GM12873 (cell line): ENCODE measurements around the gene IPO13.
A peak's percentile ranks its signal among the peaks of the same experiment; 100 is the strongest.

Source experiments
- TF ChIP-seq, protein P1 (sequence below): IDR thresholded peaks from 2 replicates; pipeline ENCODE4 v1.5.1; 2012; ENCODE audit warnings: low read depth, mild to moderate bottlenecking, moderate library complexity, low read length, control low read depth; ENCODE audit not compliant: insufficient read depth; ENCODE audit errors: missing control alignments

The IPO13 gene

DNA sequence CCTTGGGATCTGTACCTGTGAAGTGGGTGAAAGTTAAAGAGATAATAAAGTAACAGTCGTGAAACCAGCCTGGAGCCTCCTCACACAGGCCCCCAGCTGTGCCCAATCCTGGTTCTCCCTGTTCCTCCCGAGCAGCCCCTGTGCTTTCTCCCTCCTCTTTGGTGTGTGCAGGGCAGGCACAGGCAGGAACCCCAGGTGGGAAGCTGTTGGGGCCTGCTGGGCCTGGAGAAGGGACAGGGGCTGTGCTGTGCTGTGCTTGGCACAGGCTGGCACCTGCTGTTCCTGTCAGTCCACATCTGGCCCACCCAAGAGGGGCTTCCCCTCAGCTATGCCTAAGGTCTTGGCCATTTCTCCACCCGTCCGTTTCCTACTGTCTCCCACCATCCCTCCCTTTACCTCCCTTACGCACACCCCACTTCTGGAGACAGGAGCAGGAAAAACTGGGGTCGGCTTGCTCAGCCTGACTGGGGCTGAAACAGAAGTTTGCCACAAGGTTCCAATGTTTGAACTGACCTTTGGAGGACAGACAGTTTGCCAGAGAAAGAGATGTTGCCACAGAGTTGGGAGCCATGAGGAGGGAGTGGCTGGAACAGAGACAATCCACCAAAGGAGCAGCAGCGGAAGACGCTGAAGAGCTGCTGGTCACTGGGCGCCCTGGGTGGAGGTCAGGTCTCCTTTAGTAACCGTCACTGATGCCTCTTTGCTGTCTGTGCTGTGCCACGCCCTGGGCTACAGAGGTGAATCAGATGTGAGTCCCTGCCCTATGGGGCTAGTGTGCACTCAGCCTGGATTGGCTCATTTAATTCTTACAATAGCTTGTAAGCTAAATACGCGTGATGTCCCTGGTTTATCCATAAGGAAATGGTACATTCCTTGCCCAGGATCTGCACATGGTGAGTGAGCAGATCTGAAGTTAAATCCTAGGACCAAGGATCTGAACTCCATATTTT is 31.9 kb upstream of the IPO13 start:
- TF ChIP-seq, protein P1, sequence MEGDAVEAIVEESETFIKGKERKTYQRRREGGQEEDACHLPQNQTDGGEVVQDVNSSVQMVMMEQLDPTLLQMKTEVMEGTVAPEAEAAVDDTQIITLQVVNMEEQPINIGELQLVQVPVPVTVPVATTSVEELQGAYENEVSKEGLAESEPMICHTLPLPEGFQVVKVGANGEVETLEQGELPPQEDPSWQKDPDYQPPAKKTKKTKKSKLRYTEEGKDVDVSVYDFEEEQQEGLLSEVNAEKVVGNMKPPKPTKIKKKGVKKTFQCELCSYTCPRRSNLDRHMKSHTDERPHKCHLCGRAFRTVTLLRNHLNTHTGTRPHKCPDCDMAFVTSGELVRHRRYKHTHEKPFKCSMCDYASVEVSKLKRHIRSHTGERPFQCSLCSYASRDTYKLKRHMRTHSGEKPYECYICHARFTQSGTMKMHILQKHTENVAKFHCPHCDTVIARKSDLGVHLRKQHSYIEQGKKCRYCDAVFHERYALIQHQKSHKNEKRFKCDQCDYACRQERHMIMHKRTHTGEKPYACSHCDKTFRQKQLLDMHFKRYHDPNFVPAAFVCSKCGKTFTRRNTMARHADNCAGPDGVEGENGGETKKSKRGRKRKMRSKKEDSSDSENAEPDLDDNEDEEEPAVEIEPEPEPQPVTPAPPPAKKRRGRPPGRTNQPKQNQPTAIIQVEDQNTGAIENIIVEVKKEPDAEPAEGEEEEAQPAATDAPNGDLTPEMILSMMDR, result no peak

DNA sequence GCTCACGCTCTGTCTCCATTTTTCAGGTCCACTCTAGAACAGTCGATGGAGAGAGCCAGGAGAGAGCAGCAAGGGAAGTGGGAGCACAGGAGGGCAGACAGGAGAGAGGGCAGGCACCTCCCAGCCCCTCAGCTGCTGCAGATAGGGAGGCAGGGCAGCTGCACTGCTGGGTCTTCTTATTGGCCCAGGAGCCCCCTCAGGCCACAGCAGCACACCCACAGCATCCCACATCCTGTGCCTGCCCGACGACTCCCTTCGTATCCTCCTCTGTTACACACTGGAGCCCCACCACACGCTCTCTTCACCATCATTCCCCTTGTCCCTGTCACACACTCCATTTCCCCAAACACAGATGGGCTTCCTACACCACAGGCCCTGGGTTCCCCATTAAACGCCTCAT is 26.8 kb upstream of the IPO13 start:
- TF ChIP-seq, protein P1, result no peak

DNA sequence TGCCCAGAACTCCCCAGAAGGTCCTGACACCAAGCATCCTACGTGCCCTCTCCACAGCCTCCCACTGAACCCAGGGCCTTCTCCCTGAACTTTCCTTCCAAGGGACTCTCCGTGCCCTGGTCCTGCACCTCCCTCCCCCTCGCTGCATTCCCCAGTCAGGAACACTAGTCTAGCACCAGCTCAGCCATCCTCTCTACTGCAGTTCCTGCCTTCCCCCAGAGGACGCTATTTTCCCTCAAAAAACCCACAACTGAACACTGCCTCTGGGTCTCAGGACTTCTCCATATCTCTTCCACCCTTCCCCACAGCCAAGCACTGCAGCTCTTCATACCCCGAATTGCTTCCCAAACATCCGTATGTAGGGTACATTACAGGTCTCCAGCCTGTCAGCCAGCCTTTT is 25.7 kb upstream of the IPO13 start:
- TF ChIP-seq, protein P1, result no peak

DNA sequence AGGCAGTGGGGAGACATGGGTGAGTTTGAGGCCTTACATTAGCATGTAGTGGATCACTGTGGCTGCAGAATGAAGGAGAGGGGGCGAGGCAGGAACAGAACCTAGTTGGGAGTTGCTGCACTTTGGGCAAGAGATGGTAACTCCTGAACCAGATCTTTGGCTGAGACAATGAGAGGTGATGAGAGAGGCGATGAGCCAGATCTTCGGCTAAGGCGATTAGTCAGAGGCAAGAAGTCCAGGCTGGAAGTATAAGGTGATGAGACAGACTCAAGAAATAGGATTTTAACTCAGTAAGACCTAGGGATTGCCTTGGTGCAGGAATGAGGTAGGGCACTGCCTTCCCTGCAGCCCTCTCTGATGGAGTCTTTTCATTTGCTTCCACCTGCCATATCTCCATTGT is 22.2 kb upstream of the IPO13 start:
- TF ChIP-seq, protein P1, result no peak

DNA sequence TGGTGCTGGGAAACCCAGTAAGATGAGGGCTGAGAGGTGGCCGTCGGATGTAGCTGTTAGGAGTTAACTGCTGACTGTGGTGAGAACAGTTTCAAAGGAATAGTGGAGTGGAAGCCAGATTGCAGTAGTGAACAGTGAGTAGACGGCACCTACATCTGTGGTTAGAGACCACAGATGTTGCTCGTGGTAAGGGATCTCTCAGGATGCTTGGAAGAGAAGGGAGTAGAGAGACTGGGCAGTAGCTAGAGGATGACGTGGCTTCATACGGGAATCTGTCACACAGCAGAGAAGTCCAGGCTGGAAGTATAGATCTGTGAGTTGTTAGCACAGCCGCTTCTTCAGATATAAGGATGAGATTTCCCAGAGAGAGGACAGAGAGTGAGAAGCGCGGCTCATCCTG is 20.9 kb upstream of the IPO13 start:
- TF ChIP-seq, protein P1, result no peak

DNA sequence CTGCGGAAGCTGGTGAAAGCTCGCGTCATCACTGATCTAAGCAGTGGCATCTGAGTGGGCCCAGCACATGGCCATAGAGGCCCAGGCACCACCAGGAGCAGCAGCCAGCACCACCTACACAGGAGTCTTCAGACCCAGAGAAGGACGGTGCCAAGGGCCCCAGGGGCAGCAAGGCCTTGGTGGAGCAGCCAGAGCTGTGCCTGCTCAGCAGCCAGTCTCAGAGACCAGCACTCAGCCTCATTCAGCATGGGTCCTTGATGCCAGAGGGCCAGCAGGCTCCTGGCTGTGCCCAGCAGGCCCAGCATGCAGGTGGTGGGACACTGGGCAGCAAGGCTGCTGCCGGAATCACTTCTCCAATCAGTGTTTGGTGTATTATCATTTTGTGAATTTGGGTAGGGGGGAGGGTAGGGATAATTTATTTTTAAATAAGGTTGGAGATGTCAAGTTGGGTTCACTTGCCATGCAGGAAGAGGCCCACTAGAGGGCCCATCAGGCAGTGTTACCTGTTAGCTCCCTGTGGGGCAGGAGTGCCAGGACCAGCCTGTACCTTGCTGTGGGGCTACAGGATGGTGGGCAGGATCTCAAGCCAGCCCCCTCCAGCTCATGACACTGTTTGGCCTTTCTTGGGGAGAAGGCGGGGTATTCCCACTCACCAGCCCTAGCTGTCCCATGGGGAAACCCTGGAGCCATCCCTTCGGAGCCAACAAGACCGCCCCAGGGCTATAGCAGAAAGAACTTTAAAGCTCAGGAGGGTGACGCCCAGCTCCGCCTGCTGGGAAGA is 16.4 kb upstream of the IPO13 start:
- TF ChIP-seq, protein P1, result peak; percentile 73

DNA sequence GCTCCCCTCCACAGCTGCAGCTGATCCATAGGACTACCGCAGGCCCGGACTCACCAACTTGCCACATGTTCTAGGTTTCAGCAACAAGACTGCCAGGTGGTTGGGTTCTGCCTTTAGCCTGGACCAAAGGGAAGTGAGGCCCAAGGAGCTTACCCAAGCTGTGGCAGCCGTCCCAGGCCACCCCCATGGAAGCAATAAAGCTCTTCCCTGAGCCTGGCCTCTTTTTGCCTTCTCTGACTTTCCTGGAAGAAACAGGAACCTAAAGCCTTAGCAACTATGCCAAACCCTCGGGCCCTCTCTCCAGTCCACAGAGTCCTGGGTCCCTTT is 15.8 kb upstream of the IPO13 start:
- TF ChIP-seq, protein P1, result no peak
